Measurements from ENCODE around the gene PAX5.
"Not testable (repeated sequence)": the region's sequence is repeated elsewhere in the genome, so short reads cannot be mapped to it uniquely, and the experiment has no call there.

Gene PAX5

DNA sequence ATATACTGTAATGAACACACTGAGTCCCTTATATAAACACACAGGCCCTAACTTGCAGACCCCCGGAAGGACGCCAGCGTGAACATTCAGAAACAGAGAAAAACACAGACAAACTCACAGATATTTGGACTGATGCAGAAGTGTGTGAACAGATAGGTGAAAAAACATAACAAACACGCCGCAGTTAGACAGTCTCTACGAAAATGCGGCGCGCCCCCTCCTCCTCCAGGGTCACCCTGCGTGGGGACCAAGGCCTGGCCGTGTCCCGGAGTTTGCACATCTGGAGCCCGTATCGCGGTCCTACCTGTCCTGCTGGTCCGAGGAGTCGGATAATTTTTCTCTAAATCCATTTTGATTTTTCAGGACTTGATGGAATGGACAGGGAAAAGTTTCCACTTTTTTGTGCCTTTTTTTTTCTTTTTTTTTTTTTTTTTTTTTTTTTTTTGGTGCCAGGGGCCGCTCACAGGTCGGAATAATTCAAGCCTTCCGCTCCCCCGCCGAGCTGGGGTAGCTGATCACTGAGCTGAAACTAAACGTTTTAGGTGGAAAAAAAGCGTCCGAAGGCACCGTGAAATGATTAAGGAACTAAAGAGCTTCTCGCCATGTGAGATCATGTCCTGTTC, at the start of gene PAX5:
PAX5 (minus strand) TSS at position 587 of the 623 bp plus-strand sequence; CDS start at position 350, 237 bp downstream.
- peak within 1 kb of the TSS; percentile 69 for H3K4me3 ChIP-seq (ENCODE audit: low read length)
- peaks cover 36% of the 10 kb centered on the region for H3K4me1 ChIP-seq (ENCODE audit: control insufficient read depth, low read depth, low read length)
- no peaks in the 10 kb centered on the region for H3K36me3 ChIP-seq (ENCODE audit: control insufficient read depth, low read depth, low read length)
- H3K9me3 ChIP-seq (ENCODE audit: control insufficient read depth, low read depth, low read length): no peaks in the 10 kb centered on the region
- H3K27me3 ChIP-seq (ENCODE audit: control insufficient read depth, insufficient read depth, low read length): peaks cover 100% of the 10 kb centered on the region
- H3K27ac ChIP-seq (ENCODE audit: low read length): no peak within 1 kb of the TSS
- no peak within 1 kb of the TSS for H3K9ac ChIP-seq (ENCODE audit: low read length)

DNA sequence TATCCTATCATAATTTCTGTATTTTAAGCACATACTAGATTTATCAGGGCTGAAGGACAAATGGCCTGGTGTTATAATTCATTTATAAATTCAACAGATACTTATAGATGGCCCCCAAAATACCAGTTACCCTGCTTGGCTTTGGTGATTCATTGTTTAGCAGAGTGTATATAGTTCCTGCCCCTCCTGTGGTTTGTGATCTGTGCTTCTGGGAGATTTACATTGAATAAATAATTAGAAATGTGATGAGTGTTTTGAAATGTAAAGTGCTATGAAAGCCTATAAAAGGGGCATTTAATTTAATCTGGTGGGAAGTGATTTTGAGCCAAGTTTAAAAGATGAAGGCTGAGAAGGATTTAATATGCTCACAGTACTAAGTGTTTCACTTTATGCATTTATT, 49.6 kb upstream of the PAX5 start:
- Histone ChIP-seq H3K4me3 (ENCODE audit: low read length) (no peak overlapping the region), H3K36me3 (ENCODE audit: control insufficient read depth, low read depth, low read length) (peaks cover 17% of the 10 kb centered on the region), H3K27ac (ENCODE audit: low read length) (no peak overlapping the region), H3K9ac (ENCODE audit: low read length) (no peak overlapping the region), H3K9me3 (ENCODE audit: control insufficient read depth, low read depth, low read length) (peaks cover 4% of the 10 kb centered on the region), H3K27me3 (ENCODE audit: control insufficient read depth, insufficient read depth, low read length) (peaks cover 7% of the 10 kb centered on the region), H3K4me1 (ENCODE audit: control insufficient read depth, low read depth, low read length) (no peaks in the 10 kb centered on the region)

DNA sequence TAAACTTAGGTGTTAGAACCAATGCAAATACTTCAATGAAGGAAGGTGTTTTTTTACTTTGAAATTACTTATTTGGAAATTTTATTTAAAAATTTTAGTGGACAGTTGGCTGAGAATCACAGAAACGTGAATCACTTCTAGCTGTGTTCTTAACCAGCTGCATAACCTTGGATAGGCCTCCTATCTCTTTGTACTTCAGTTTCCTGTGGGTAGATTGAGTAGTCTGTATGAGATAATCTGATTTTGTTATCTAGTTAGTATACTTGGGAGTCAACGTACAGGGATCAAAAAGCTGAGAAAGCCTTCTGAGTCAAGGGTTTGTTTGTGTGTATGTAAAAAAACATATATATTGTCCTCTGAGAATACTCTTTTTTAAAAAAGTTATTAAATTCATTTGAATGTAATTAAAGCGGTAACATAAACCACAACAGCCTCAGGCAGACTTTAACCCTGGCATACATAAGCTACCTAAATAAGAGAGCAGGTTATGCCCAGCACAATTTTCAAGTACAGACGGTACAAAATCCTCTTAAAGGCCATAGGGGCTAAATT, 48.2 kb upstream of the PAX5 start:
- peaks cover 4% of the 10 kb centered on the region for H3K9me3 ChIP-seq (ENCODE audit: control insufficient read depth, low read depth, low read length)
- H3K4me3 ChIP-seq (ENCODE audit: low read length): no peak overlapping the region
- peaks cover 11% of the 10 kb centered on the region for H3K27me3 ChIP-seq (ENCODE audit: control insufficient read depth, insufficient read depth, low read length)
- no peaks in the 10 kb centered on the region for H3K4me1 ChIP-seq (ENCODE audit: control insufficient read depth, low read depth, low read length)
- H3K36me3 ChIP-seq (ENCODE audit: control insufficient read depth, low read depth, low read length): peaks cover 9% of the 10 kb centered on the region
- H3K27ac ChIP-seq (ENCODE audit: low read length): no peak overlapping the region
- no peak overlapping the region for H3K9ac ChIP-seq (ENCODE audit: low read length)

DNA sequence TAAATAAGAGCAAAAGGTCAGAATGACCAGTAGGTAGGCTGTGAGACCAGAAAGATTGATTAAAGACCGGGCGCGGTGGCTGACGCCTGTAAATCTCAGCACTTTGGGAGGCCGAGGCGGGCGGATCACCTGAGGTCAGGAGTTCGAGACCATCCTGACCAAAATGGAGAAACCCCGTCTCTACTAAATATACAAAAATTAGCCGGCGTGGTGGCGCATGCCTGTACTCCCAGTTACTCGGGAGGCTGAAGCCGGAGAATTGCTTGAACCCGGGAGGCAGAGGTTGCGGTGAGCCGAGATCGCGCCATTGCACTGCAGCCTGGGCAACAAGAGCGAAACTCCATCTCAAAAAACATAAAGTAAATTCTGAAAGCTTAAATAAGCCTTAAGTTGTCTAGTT, 47.4 kb upstream of the PAX5 start:
- not testable (repeated sequence) for H3K4me1 ChIP-seq (ENCODE audit: control insufficient read depth, low read depth, low read length); H3K4me3 ChIP-seq (ENCODE audit: low read length); H3K9ac ChIP-seq (ENCODE audit: low read length); H3K9me3 ChIP-seq (ENCODE audit: control insufficient read depth, low read depth, low read length); H3K27ac ChIP-seq (ENCODE audit: low read length); H3K36me3 ChIP-seq (ENCODE audit: control insufficient read depth, low read depth, low read length)
- H3K27me3 ChIP-seq (ENCODE audit: control insufficient read depth, insufficient read depth, low read length): peaks cover 11% of the 10 kb centered on the region

DNA sequence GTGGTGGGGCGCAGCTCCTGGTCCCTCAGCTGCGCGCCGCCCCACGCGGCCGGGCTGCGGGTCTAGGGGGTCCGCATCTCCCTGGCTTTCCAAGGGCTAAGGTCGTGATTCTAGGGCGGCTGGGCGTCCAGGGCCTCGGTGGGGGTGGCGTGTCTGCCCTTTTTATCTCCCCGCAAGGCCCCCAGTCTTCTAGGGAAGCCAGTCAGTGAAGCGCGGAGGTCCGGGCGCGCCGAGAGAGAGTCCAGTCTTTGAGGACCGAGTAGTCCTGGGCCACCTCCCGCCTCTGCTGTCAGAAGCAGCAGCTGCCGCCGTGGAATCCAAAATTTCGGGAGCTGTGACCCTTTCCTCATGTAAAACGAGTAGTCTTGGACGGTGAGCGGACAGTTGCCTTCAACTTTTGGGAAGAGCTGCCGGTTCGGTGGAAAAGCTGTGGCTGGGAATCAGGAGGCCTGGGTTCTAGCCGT, 46.1 kb upstream of the PAX5 start:
- not testable (repeated sequence) for H3K36me3 ChIP-seq (ENCODE audit: control insufficient read depth, low read depth, low read length); H3K9me3 ChIP-seq (ENCODE audit: control insufficient read depth, low read depth, low read length); H3K4me1 ChIP-seq (ENCODE audit: control insufficient read depth, low read depth, low read length); H3K27ac ChIP-seq (ENCODE audit: low read length)
- H3K27me3 ChIP-seq (ENCODE audit: control insufficient read depth, insufficient read depth, low read length): peaks cover 11% of the 10 kb centered on the region
- peak overlapping the region; percentile 57 for H3K9ac ChIP-seq (ENCODE audit: low read length)
- peak overlapping the region; percentile 63 for H3K4me3 ChIP-seq (ENCODE audit: low read length)

DNA sequence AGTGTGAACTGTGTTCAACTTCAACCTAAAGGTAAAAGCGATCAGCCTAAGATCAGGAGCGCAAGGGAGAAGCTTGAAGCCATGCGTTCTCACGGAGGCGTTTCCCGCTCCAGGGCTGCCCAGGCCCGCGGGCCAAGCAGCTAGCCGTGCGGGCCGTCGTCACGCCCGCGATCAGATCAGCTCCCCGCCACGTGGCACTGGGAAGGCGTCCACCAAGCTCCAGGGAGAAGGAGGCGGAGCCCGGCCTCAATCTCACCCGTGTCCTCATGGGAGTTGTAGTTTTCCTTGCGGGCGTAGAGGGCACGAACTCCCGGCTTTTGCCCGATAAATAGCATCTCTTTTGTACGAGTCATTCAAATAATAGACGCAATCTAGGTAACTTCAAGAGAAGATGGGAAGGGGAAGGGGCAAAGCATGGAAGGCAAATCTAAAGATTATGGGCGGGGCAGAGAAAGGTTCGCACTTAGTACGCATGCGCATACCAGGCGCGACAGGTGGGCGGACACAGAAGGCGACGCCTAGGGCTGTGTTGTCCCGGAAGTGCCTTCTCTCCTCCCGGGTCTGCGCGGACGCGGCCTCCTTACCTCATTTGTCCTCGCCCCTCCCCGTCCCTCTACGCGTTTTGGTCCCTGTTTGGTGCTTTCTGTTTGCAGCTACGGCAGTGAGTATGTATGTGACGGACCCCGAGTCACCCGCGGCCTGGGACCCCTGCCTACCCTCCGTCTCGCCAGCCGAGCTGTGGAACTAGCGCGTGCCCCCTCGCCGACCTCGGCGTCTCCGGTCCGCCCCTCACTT, 45.5 kb upstream of the PAX5 start:
- Histone ChIP-seq H3K36me3 (ENCODE audit: control insufficient read depth, low read depth, low read length) (no peaks in the 10 kb centered on the region), H3K9me3 (ENCODE audit: control insufficient read depth, low read depth, low read length) (peaks cover 4% of the 10 kb centered on the region), H3K4me1 (ENCODE audit: control insufficient read depth, low read depth, low read length) (no peaks in the 10 kb centered on the region), H3K9ac (ENCODE audit: low read length) (peak overlapping the region; percentile 57), H3K4me3 (ENCODE audit: low read length) (peak overlapping the region; percentile 63), H3K27me3 (ENCODE audit: control insufficient read depth, insufficient read depth, low read length) (peaks cover 11% of the 10 kb centered on the region), H3K27ac (ENCODE audit: low read length) (no peak overlapping the region)

DNA sequence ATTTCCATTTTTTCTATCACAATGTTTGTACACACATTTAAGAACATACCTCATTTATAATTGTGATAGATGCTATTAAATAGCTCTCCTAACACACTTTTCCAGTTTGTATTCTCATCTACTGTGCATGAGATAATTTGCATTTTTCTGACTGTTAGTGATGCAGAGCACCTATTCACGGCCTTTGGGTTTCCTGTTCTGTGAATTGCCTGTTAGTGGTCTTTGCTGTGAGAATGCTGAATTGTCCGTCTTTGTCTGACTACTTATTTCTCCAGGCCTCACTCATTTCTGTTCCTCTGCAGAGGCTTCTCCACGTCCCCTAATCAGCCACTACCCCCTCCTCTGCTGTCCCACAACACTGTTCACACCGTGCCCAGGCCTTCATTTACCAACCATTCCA, 40.7 kb upstream of the PAX5 start:
- not testable (repeated sequence) for H3K36me3 ChIP-seq (ENCODE audit: control insufficient read depth, low read depth, low read length); H3K4me1 ChIP-seq (ENCODE audit: control insufficient read depth, low read depth, low read length); H3K27ac ChIP-seq (ENCODE audit: low read length); H3K9me3 ChIP-seq (ENCODE audit: control insufficient read depth, low read depth, low read length); H3K4me3 ChIP-seq (ENCODE audit: low read length); H3K9ac ChIP-seq (ENCODE audit: low read length)
- H3K27me3 ChIP-seq (ENCODE audit: control insufficient read depth, insufficient read depth, low read length): peaks cover 11% of the 10 kb centered on the region

DNA sequence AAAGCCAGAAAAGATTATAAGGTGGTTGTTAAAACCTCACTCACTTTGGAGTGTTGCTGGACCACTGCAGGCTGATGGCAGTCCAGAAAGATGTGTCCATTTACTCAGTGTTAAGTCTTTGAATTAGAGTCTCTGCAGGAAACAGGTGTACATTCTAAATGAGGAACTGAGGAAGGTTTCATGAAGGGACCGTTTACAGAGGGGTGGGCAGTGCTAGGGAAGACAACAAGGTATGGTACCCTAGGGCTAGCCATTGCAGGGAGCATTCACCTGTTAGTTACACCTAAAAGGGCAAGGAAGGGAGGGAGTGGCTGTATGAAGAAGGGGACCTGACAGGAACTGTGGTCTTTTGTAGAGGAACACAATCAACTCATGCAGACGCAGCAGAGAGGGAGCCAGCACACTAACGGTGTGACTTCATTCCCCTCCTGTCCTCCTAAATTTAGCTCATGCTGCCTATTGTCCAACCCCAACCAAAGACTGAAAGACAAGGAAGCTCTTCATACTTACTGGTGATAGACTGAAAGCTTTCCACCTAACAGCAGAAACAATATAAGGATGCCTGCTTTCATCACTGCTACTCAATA, 32.2 kb upstream of the PAX5 start:
- H3K27ac ChIP-seq (ENCODE audit: low read length): no peak overlapping the region
- H3K36me3 ChIP-seq (ENCODE audit: control insufficient read depth, low read depth, low read length): no peaks in the 10 kb centered on the region
- H3K9ac ChIP-seq (ENCODE audit: low read length): no peak overlapping the region
- H3K9me3 ChIP-seq (ENCODE audit: control insufficient read depth, low read depth, low read length): no peaks in the 10 kb centered on the region
- H3K4me1 ChIP-seq (ENCODE audit: control insufficient read depth, low read depth, low read length): no peaks in the 10 kb centered on the region
- H3K4me3 ChIP-seq (ENCODE audit: low read length): no peak overlapping the region
- no peaks in the 10 kb centered on the region for H3K27me3 ChIP-seq (ENCODE audit: control insufficient read depth, insufficient read depth, low read length)

DNA sequence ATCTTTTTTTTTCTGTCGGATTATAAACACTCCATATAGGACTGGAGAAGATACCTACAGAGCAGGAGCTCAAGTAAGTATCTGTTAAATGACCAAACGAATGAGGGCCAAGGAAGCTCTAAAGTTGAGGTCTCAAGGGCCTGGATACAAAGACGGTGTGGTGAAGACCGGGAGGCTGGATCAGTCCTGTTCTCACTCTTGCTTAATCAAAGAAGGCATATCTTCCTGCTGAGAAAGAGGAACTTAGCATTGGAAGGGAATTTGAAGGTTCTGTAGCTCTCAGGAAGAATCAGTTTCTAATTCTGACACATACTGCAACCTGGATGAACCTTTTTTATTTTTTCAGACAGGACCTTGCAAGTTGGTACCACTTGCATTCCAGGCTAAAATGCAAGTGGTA, 28.3 kb upstream of the PAX5 start:
- Histone ChIP-seq H3K27me3 (ENCODE audit: control insufficient read depth, insufficient read depth, low read length) (no peaks in the 10 kb centered on the region), H3K9ac (ENCODE audit: low read length) (no peak overlapping the region), H3K27ac (ENCODE audit: low read length) (no peak overlapping the region), H3K36me3 (ENCODE audit: control insufficient read depth, low read depth, low read length) (no peaks in the 10 kb centered on the region), H3K4me1 (ENCODE audit: control insufficient read depth, low read depth, low read length) (no peaks in the 10 kb centered on the region), H3K9me3 (ENCODE audit: control insufficient read depth, low read depth, low read length) (no peaks in the 10 kb centered on the region), H3K4me3 (ENCODE audit: low read length) (no peak overlapping the region)

DNA sequence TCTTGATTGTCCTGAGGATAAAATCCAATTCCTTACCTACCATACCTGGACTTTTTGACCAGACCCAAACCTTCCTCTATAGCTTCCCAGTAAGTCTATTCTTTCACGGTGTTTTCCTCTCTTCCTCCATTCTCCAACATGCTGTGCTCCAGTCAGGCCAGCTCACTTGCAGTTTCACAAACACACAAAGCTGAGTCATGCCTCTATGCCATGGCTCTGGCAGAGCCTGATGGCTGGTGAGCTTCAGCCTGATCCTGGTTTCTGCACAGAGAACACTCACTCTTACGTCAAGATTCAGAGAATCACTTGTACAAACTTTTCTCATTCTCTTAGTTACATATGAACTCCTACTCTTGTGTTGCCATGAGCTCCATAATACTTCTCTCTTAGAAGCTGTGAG, 27.7 kb upstream of the PAX5 start:
- Histone ChIP-seq H3K9ac (ENCODE audit: low read length) (no peak overlapping the region), H3K36me3 (ENCODE audit: control insufficient read depth, low read depth, low read length) (no peaks in the 10 kb centered on the region), H3K4me3 (ENCODE audit: low read length) (no peak overlapping the region), H3K27ac (ENCODE audit: low read length) (no peak overlapping the region), H3K9me3 (ENCODE audit: control insufficient read depth, low read depth, low read length) (no peaks in the 10 kb centered on the region), H3K27me3 (ENCODE audit: control insufficient read depth, insufficient read depth, low read length) (no peaks in the 10 kb centered on the region), H3K4me1 (ENCODE audit: control insufficient read depth, low read depth, low read length) (no peaks in the 10 kb centered on the region)

DNA sequence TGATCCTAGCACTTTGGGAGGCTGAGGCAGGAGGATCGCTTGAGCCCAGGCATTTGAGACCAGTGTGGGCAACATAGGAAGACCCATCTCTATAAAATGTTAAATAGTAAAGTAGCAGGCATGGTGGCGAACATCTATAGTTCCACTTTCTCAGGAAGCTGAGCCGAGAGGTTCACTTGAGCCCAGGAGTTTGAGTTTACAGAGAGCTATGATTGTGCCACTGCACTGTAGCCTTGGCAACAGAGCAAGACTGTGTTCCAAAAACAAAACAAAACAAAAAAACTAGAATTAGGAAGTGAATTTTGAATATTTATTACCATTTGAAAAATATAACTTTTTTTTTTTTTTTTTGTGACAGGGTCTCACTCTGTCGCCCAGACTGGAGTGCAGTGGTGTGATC, 26.8 kb upstream of the PAX5 start:
- no peaks in the 10 kb centered on the region for H3K9me3 ChIP-seq (ENCODE audit: control insufficient read depth, low read depth, low read length)
- H3K9ac ChIP-seq (ENCODE audit: low read length): no peak overlapping the region
- H3K4me3 ChIP-seq (ENCODE audit: low read length): no peak overlapping the region
- no peaks in the 10 kb centered on the region for H3K4me1 ChIP-seq (ENCODE audit: control insufficient read depth, low read depth, low read length)
- no peaks in the 10 kb centered on the region for H3K27me3 ChIP-seq (ENCODE audit: control insufficient read depth, insufficient read depth, low read length)
- no peaks in the 10 kb centered on the region for H3K36me3 ChIP-seq (ENCODE audit: control insufficient read depth, low read depth, low read length)
- H3K27ac ChIP-seq (ENCODE audit: low read length): no peak overlapping the region

Measured in iPS-18a (cell line).